ENCODE data around the gene HRH4.

The HRH4 gene

DNA sequence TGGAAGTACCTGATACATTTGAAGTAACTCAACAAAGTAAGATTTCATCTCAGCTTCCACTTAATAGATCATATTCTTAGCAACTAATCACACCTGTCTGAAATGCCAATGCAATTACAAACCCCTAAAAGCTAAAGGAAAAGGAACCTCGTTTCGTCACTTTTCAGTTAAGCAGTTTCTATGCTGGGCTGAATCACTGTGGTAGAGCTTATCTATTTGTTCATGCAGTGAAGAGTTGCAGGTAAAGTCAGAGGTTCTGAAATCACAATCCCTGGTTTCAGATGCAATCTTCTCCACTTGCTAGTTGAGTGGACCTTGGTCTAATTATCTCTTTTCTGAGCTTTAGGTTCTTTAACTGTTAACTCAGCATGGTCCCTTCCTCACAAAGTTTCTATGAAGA lies 6.3 kb downstream of the HRH4 start:
- no peak for DNase-seq

DNA sequence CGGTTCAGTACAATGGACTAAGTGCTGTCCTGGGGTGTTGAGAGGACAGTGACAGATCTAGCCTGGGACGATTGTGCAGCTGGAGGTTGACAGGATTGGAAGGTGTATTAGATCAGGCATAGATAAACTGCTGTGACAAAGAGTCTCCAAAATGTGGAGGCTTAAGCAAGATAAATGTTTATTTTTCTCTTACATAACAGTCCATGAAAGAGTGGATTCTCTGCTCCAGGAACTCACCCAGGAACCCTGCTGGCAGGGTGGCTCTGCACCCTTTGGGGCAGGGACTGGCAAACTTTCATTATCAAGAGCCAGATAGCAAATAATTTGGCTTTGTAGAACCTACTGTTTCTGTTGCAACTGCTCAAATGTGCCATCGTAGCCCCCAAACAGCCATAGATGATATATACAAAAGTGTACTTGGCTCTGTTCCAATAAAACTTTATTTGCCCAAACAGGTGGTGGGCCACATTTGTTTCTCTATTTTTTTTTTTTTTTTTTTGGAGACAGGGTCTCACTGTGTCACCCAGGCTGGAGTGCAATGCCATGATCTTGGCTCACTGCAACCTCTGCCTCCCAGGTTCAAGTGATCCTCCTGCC lies 9.7 kb downstream of the HRH4 start:
- no peak for DNase-seq

DNA sequence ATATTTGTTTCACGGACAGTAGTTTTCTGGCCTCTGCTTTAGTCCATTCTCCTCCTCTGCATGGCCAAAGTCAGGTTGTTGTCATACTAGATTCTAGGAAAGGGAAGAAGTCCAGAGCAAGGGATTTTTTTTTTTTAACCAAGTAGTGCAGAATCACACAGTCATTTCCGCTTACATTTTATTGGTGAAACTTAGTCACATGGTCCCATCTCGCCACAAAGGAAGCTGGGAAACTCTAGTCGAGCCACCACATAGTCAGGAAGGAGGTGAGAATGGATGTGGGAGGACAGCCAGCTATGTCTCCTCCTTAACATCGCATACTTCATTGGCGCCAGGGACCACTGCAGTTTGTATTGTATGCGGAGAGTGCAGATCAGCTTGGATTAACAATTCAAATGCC lies 10.4 kb downstream of the HRH4 start:
- no peak for DNase-seq

DNA sequence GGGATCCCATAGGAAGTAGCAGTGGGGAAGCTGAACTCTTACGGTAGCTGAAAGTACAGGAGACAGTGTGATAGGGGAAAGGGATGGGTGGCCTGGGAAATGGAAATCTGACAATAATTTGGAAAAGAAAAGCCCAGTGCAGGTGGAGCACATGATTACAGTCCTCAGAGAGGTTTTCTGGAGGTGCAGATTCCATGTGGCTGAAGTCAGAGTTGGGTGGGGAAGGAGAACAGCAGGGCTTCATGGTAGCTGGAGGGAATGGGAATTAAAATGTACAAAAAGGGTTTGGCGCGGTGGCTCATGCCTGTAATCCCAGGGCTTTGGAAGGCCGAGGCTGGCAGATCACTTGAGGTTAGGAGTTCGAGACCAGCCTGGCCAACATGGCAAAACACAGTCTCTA lies 12.2 kb downstream of the HRH4 start:
- no peak for DNase-seq

DNA sequence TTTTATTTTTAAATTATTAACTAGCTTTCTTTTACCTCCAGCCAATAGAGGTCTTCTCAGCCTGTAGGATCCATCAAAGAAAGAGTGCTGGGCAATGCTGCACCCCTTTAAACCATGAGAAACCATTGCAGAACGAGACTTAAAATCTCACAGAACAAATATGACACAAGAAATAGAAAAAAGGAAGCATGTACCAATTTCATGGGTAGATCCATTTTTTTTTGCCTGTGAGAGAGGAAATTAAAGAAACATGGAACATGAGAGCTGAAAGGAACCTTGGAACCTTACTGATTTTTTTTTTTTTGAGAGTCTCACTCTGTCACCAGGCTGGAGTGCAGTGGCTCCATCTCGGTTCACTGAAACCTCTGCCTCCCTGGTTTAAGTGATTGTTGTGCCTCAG lies 14.0 kb downstream of the HRH4 start:
- no peak for DNase-seq

DNA sequence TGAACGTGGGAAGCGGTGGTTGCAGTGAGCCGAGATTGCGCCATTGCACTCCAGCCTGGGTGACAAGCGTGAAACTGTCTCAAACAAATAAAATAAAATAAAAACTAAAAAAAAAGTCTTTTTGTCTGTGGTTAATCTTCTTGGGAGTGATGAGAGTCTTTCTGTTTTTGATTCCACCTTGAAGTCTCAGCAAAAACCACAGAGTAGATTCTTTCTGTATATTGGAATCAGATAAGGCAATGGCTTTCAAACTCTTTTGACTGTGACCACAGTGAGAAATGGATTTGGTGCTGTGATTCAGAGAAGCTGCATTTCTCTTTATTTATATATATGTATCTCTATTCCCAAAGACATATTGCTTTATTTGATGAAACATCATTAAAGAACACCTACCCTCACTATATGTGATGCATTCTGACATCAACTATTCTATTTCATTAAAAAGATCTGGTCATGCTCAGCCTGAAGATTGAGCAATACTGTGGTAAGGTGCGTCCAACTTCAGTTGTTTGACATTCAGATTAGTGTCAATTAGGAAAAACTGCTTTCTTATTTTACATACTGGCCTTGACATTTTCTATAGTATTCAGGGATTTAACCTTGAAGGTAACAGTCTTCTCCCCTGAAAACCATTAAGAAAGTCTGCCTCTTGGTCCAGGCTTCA lies 15.6 kb downstream of the HRH4 start:
- no peak for DNase-seq

DNA sequence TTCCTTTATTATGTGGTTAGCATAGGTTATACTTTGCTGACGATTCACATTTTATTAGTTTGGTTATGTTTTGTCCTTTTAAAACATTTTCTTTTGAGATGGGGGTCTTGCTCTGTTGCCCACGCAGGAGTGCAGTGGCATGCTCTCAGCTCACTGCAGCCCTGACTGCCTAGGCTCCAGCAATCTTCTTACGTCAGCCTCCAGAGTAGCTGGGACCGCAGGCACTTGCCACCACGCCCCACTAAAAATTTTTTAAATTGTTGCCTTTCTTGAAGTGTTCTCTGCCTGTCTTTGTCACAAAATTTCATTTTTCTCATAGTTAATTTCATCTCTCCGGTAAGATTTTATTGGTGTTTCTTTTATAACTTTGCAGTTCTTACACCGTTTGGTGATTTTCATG lies 18.9 kb downstream of the HRH4 start:
- DNase-seq = no peak

DNA sequence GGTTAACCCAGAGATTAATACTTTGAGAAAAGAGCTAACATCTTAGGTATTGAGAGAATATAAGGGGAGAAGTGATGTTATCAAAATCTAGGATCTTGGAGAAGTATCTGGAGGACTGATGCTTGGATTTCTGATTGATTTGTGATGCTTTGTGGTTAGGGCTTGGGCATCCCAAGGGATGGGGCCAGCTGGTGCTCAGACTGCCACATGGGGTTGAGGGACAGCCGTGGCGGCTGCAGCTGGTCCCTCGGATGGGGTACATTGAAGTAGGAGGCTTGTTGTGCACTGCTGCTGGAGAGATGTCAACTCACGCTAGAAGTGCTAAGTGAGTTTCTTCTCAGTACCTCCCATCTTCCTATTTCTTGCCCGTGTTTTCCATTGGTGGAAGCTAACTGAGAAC lies 22.4 kb downstream of the HRH4 start:
- no peak for DNase-seq

DNA sequence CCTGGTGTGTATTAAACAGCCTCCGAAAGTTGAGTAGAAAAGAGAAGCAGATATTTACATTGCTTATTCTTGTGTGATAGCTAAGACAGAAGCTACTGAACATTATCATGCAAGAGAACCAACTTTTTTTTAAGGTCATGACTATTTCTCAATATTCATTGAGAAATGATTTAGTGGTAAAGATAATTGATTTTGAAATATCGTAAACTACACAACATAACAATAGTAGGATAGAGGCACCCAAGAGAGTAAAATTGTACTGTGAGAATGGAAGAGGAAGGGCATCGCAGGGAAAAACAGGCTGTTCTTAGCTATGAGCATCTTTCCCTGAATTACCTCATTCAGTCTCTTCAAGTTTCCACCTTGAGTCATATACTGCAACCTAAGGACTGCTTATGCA lies 25.2 kb downstream of the HRH4 start:
- no peak for DNase-seq

DNA sequence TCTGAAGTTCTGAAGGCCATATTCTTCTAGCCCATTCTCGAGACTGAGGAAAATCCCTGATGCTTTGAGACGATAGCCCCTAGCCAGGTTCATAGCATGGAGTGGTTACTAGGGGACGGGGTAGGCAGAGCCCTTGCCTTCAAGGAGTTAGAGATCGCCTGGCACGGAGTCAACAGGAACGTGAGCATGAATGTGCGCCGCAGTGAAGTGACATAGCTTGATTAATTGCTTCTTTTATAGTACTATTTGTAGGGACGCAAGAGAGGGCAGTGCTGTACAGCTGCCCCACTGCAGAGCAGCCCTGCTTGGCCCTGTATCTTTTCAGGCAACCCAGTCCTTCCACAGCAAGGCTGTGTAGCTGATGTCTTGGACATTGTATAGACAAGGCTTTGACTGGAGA lies 26.2 kb downstream of the HRH4 start:
- DNase-seq = no peak

DNA sequence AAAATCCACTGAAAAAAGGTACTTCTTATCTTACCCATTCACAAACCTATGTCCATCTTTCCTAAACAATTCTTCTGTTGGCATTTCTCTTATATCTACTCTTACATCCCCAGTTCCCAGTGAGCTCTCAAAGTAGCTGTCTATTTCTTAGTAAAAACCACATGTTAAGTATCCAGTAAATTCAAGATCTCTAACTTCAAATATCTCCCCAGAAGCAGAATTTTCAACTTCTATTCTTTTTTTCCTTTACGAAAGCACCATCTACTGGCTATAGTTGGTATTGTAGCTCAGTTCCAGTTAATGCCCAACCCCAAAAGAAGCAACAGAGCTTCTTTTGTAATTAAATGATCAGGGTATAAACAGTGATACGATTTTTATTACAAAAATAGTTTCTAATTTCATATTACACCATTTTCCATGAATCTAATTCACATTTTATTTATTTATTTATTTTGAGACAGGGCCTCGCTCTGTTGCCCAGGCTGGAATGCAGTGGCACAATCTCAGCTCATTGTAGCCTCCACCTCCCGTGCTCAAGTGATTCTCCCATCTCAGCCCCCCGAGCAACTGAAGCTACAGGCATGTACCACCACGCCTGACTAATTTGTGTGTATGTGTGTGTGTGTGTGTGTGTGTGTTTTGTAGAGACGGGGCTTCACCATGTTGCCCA lies 28.5 kb downstream of the HRH4 start:
- peak; percentile 38 for DNase-seq

DNA sequence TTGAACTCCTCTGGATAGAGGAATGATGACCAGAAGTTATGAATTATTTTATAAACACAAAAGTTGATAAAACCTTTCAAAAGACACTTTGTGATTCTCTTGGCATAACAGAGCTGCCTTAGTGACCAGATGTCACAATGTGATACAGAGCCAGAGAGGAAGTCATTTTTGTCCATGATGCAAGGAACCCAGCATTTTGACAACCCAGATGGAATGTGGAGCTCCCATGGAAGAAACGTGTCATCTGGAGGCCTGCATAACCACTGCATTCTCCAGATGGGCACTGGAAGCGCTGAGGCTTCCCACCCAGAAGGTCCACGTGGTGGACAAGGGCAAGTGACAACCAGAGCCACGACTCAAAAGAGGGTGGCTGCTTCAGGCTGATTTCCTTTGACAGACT lies 30.1 kb downstream of the HRH4 start:
- peak; percentile 38 for DNase-seq

DNA sequence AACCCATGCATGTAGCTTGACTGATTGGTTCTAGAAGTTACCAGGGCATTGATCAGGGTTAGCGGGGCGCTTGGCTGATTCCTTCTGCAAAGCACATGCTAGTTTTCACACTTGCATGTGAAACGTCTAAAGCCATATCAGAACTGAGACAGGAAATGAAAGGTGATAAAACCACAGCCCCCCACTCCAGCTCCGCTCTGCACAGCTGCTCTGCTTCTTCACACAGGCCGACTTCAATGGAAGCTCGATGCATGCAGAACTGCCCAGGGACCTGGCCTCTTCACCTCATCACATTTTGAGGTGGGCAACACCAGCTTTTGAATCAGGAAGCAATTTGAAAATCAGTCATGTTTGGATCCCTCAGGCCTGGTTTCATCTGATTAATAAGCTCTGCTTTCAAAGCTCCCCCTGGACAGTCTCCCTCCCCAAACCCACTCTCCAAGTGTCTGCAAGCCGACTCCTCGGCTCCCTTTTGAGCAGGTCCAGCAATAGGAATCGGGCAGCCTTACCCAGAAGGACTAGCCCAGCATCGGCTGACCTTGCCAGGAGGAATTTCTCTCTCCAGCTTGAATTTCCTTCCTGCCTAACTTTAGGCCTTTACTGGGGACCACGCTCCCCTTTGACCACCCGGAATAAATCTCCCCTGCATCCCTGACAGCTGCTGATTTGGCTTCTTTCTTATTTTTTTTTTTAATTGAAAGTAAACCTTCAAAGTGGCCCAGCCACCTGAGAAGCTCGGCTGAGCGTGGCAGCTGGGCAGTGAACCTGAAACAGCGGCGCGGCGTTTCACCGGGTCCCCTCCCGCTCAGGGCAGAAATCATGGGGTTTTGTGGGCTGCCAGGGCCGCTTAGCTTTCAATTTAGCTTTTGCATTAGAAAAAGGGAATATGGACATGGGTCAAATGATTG lies 31.7 kb downstream of the HRH4 start:
- DNase-seq = no peak

DNA sequence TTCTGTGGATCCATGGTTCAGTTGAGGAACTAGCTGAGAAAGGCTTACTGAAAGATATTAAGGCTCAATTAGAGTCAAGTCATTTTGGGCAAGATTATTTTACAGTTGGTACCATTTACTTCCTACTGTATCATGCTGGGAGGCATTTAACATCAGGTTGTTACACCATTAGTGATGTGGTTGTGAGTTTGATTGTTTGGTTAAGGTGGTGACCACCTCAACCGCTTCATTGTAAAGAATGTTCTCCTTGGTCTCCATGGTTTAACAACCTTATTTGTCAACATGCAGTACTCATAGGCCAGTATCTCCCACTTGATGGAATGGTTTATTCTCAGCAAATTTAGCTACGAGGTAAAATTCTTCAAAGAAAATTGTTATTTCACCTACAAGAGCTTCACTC lies 34.1 kb downstream of the HRH4 start:
- DNase-seq = no peak

DNA sequence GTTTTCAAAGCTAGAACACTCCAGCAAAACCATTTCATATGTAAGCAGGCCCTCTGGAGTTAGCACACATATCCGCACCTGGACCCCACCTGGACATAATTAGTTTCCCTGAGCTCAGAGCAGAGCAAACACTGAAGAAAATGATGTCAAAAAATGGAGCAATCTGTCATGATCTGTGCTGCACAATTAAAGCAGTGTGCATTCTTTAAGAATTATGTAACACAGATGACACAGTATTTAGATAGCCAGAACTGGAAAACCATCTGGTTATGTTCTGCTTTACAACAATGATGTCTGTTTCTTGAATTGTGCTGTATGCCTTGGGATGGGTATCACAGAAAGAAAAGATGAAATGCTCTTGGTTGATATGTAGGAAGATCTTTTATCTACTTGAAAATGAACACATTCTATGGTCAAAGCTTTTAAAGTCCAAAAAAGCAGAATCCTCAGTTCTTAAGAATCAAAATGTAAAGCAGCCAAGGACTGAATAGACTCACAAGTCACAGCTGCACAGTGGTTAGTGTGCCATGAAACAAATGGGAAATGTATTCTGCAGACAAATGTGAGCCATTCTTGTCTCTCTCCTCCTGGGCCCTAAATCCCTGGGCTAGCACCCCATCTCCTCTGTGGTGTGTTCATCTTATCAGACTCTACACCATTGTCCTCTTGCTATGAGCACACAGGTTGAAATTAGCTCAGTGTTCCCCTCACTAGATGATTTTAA lies 36.8 kb downstream of the HRH4 start:
- DNase-seq = peak; percentile 89

DNA sequence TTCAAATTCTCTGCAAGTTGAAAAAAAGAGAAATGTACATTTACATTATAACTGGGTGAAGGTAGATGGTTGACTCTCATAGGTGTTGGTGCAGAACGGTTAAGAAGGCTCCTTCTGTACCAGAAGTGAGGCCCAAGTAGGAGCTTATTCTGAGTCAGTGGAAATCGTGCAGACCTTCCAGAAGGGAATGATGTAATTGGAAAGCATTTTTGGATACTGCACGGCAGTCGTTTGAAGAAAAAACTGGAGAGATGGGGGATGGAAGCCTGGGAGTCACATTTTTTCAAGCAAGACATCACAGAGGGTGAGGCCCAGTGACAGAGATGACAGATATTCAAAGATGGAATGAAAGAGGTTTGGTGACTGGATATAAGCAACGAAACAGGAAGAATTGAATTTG lies 39.4 kb downstream of the HRH4 start:
- peak; percentile 76 for DNase-seq

DNA sequence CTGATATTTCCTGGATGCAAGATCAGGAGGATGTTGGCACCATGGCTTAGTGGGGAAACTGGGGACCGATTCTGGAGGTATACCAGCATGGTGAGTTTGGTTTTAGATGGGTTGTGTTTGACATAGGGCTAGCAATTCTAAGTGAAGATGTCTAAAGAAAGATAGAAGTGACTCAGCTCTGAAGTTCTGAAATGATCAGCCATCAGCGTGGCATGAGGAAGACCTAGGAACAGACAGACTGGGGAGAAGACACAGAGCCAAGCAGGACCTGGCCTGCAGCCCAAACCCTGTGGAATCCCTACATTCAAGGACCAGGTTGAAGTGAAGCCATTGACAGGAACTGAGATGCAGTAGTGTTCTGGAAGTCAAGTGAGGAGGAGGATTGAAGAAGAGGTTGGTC lies 39.8 kb downstream of the HRH4 start:
- DNase-seq = peak; percentile 31

DNA sequence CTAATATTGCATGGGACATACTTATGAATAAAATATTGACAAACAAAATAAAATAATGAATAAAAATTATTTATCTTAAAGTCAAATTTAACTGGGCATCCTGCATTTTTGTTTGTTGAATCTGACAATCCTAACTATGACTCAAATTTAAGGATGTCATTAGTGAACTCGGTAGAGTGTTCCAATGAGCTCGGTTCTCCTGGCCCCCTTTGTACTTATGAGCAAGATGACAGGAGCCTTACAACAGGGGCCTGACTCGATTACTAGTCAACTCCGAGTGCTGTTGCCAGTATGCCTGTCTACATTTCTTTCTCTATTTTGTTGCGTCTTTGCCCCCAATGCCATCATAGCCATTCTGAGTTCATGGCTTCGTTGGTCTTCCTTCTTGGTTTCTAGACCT lies 40.3 kb downstream of the HRH4 start:
- peak; percentile 10 for DNase-seq

DNA sequence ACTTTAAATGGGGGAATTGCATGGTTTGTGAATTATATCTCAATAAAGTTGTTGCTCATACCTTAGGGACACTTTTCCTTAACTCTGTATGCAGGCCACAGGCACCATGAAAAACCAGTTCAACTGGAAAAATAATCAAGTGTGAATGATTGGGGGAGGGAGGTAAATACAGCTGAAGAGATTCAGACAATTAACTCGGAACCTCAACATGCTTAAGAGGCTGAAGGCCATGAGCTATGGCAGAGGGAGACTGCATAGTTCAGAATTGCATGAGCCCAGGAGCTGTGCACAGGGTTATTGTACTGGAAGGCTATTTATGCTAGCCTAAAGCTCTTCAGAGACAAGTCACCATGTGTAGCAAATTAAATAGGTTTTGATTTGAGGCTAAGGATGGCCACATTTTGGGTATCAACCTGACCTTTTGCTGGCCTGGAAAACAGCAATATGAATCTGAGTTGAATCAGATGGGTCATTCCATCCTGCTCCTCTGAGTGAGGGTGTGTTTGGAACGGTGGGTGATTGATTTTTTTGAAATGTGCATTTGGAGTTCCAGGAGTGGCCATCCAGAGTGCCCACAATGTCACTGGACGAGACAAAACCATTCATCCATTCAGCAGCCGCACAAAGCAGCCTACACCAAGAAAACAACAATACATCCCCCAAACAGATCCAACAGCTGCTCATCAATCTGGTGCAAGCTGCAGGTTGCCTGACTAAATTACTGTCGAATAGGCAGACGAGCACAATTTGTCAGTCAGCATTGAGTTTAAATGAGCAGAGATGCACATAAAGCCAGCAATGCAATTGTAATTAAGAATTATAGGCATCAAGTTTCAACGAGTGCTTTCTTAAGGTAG lies 42.5 kb downstream of the HRH4 start:
- DNase-seq = no peak

DNA sequence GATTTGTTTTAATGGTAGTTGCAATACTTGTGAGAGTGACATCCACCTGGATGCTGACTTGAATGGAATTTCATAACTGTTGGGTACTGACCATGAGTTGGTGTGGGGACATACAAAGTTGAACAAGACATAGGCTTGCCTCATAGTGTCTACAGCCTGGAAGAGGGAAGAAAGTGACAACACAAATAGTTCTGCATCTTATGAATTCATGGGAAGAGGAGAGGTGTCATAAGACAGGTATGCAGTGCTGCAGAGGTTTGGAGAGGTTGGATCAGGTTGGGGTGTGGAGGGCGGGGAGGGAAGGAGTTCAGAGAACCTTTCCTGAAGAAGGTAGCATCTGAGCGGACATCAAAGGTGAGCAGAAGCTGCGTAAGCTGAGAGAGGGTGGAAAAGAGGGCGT lies 44.0 kb downstream of the HRH4 start:
- DNase-seq = no peak

DNA sequence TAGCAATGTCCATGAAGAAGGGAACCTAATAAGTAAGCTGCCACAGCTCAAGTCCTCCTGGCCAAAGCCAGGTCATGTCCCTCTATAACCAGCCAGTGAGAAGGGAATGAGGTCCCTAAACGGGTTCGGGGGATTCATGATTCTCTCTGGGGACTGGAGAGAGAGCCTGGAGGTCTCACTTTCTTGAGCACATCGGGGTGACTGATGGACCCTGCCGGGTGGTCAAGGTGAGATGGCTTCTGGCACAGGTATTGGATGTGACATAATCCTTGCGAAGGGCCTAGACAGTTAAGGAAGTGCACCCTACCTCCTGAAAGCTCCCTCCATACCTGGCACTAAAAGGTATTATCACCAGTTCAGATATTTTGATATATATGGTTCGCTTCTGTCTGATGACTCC lies 45.7 kb downstream of the HRH4 start:
- no peak for DNase-seq

DNA sequence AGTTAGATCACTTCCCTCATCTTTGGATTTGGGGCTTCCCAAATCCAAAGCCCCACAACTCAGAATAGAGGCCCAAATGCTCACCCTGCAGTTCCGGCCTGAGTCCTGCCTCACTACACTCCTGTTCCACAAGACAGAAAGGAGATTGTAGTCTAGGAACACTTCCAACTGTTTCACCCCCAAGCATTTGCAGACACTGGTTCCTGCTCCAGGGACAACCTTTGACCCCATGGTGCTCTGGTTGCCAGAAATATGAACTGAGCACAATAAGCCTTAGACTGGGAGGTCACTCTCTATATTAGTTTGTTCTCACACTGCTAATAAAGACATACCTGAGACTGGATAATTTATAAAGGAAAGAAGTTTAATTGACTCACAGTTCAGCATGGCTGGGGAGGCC lies 49.0 kb downstream of the HRH4 start:
- DNase-seq = no peak

All from fibroblast of skin of abdomen (primary cell).